Measurements from ENCODE around the gene TMEM37. TPM values are rescaled to one million over a fixed set of nuclear protein-coding genes. Genes with fewer than 3 reads are reported as not detected.
"Not testable (repeated sequence)": the region's sequence is repeated elsewhere in the genome, so short reads cannot be mapped to it uniquely, and the experiment has no call there.

Gene TMEM37
- 10 to 100 TPM in 1 of 3 donors, 1 to 10 TPM in 2; 6.0 to 77.7 (median 9.2) TPM for polyA plus RNA-seq

- 2 to 4% (median 3%) methylated on average over 56 to 72 of the region's 72 CpGs for WGBS, 3 donors
- no peak within 1 kb of the TSS for H3K27ac ChIP-seq (ENCODE audit: low read depth, low read length)
These were observed at the start of gene TMEM37 for GRCh38 chr2:119431155-119431975. TMEM37 (plus strand) TSS chr2:119431854; CDS start chr2:119431904, 50 bp downstream.

- WGBS, 3 donors, result 44 to 84% (median 79%) methylated on average over 6 of the region's 6 CpGs
- no peak overlapping the region for H3K27ac ChIP-seq (ENCODE audit: low read depth, low read length)
These were observed 48.1 kb upstream of the TMEM37 start for GRCh38 chr2:119383410-119384140.

GRCh38 chr2:119384971-119385370 lies 46.7 kb upstream of the TMEM37 start:
- H3K27ac ChIP-seq (ENCODE audit: low read depth, low read length), result no peak overlapping the region
- 84 to 86% (median 86%) methylated on average over 4 of the region's 4 CpGs for WGBS, 3 donors

GRCh38 chr2:119385466-119385865 lies 46.2 kb upstream of the TMEM37 start:
- WGBS, 3 donors, result 58 to 88% (median 75%) methylated on average over 3 of the region's 3 CpGs
- H3K27ac ChIP-seq (ENCODE audit: low read depth, low read length), result no peak overlapping the region

- H3K27ac ChIP-seq (ENCODE audit: low read depth, low read length), result no peak overlapping the region
- 18 to 41% (median 25%) methylated on average over 9 of the region's 9 CpGs for WGBS, 3 donors
These were observed 44.1 kb upstream of the TMEM37 start for GRCh38 chr2:119387381-119388129.

GRCh38 chr2:119389615-119390306 lies 41.9 kb upstream of the TMEM37 start:
- H3K27ac ChIP-seq (ENCODE audit: low read depth, low read length), result no peak overlapping the region
- 17 to 23% (median 17%) methylated on average over 5 of the region's 5 CpGs for WGBS, 3 donors

- no peak overlapping the region for H3K27ac ChIP-seq (ENCODE audit: low read depth, low read length)
- WGBS, 3 donors, result 80 to 91% (median 86%) methylated on average over 3 of the region's 3 CpGs
These were observed 37.5 kb upstream of the TMEM37 start for GRCh38 chr2:119393971-119394748.

- 87 to 95% (median 95%) methylated on average over 6 of the region's 6 CpGs for WGBS, 3 donors
- H3K27ac ChIP-seq (ENCODE audit: low read depth, low read length), result no peak overlapping the region
These were observed 34.5 kb upstream of the TMEM37 start for GRCh38 chr2:119397196-119397595.

- H3K27ac ChIP-seq (ENCODE audit: low read depth, low read length), result no peak overlapping the region
- 89 to 94% (median 92%) methylated on average over 5 of the region's 5 CpGs for WGBS, 3 donors
These were observed 29.5 kb upstream of the TMEM37 start for GRCh38 chr2:119402106-119402505.

- 65 to 81% (median 68%) methylated on average over 10 of the region's 10 CpGs for WGBS, 3 donors
- H3K27ac ChIP-seq (ENCODE audit: low read depth, low read length), result no peak overlapping the region
These were observed 28.8 kb upstream of the TMEM37 start for GRCh38 chr2:119402645-119403560.

- H3K27ac ChIP-seq (ENCODE audit: low read depth, low read length), result not testable (repeated sequence)
- WGBS, 3 donors, result 84 to 96% (median 87%) methylated on average over 12 of the region's 12 CpGs
These were observed 28.0 kb upstream of the TMEM37 start for GRCh38 chr2:119403618-119404017.

GRCh38 chr2:119405151-119405550 lies 26.5 kb upstream of the TMEM37 start:
- WGBS, 3 donors, result 90 to 98% (median 94%) methylated on average over 2 of the region's 2 CpGs
- no peak overlapping the region for H3K27ac ChIP-seq (ENCODE audit: low read depth, low read length)

- H3K27ac ChIP-seq (ENCODE audit: low read depth, low read length), result no peak overlapping the region
- 67 to 82% (median 71%) methylated on average over 7 of the region's 7 CpGs for WGBS, 3 donors
These were observed 24.0 kb upstream of the TMEM37 start for GRCh38 chr2:119407430-119408220.

GRCh38 chr2:119408221-119408619 lies 23.4 kb upstream of the TMEM37 start:
- WGBS, 3 donors, result 38 to 55% (median 51%) methylated on average over 5 of the region's 5 CpGs
- no peak overlapping the region for H3K27ac ChIP-seq (ENCODE audit: low read depth, low read length)

GRCh38 chr2:119409506-119409905 lies 22.1 kb upstream of the TMEM37 start:
- WGBS, 3 donors, result 56 to 79% (median 79%) methylated on average over 4 of the region's 4 CpGs
- H3K27ac ChIP-seq (ENCODE audit: low read depth, low read length), result no peak overlapping the region

- 72 to 81% (median 76%) methylated on average over 3 of the region's 3 CpGs for WGBS, 3 donors
These were observed 16.8 kb upstream of the TMEM37 start for GRCh38 chr2:119414894-119415293.

More at GRCh38 chr2:119414894-119415293, 16.8 kb upstream of the TMEM37 start:
- H3K27ac ChIP-seq (ENCODE audit: low read depth, low read length), result no peak overlapping the region
